Adrenal gland (tissue), 5 donors: ENCODE data around the gene TBL1XR1.

Experiments
- POLR2A ChIP-seq, 2 donors: fragments of 450-650 bp; IDR thresholded peaks; one replicate each; pipeline ENCODE4 v1.6.1; 2017; ENCODE audit warnings: antibody characterized with exemption in 2 of 2, mild to moderate bottlenecking in 2 of 2, moderate library complexity in 1 of 2
- TF ChIP-seq, protein P1 (sequence below), 6 experiments: fragments of 450-650 bp in 4 of 6; fragments of 200-600 bp in 2 of 6; sonication (generic) in 1 of 6; IDR thresholded peaks; 1 replicate in 5 of 6; 2 replicates in 1 of 6; pipeline versions ENCODE4 v1.5.1 to v1.8.0; 2016 to 2021; ENCODE audit warnings: antibody characterized with exemption in 6 of 6, mild to moderate bottlenecking in 2 of 6, moderate library complexity in 1 of 6
- donor health status: DM: no; HTN: no; CAD: no.

DNA sequence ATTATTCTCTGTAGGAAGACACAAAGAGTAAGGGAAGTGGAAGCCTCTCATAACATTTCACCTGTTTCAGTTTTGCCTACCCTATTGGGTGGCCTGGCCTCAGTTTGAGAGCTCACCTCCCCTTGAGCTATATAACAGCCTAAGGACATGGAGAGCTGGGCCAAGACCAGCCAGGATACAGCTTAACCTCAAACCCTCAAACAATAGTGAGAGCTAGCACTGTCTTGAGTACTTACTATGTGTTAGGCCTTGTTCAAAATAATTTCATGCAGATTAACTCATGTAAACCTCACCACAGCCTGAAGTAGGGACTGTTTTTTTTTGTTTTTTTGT is 15.0 kb upstream of the TBL1XR1 start:
- TF ChIP-seq, protein P1, sequence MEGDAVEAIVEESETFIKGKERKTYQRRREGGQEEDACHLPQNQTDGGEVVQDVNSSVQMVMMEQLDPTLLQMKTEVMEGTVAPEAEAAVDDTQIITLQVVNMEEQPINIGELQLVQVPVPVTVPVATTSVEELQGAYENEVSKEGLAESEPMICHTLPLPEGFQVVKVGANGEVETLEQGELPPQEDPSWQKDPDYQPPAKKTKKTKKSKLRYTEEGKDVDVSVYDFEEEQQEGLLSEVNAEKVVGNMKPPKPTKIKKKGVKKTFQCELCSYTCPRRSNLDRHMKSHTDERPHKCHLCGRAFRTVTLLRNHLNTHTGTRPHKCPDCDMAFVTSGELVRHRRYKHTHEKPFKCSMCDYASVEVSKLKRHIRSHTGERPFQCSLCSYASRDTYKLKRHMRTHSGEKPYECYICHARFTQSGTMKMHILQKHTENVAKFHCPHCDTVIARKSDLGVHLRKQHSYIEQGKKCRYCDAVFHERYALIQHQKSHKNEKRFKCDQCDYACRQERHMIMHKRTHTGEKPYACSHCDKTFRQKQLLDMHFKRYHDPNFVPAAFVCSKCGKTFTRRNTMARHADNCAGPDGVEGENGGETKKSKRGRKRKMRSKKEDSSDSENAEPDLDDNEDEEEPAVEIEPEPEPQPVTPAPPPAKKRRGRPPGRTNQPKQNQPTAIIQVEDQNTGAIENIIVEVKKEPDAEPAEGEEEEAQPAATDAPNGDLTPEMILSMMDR (IDR thresholded peaks at IDR 0.05): no peak
- no peak for TF ChIP-seq POLR2A (IDR thresholded peaks at IDR 0.05)
